Caco-2 (cell line): Measurements from ENCODE around the gene ACP7. TPM values are rescaled to one million over a fixed set of nuclear protein-coding genes. Genes with fewer than 3 reads are reported as not detected.
"Not testable (repeated sequence)": the region's sequence is repeated elsewhere in the genome, so short reads cannot be mapped to it uniquely, and the experiment has no call there.

ENCODE experiments used
- BruUV-seq: library from RNA; stranded (reverse); fragments of 400-500 nt; replicated peaks from 2 replicates; lab custom pipeline; 2021; lab: Mats Ljungman, UMichigan
- CTCF ChIA-PET: fragments of 300-600 bp; sonication (Branson Sonifier 250); formaldehyde crosslinking; loops from one replicate; lab custom pipeline; 2022; ENCODE audit warnings: antibody characterized with exemption; lab: Charles Lee
- POLR2A ChIA-PET: fragments of 300-600 bp; sonication (Branson Sonifier 250); formaldehyde crosslinking; loops from one replicate; lab custom pipeline; 2022; ENCODE audit warnings: antibody characterized with exemption; lab: Charles Lee
- DNase-seq, 2 experiments: peaks; one replicate each; pipeline versions ENCODE4 v3.0.0 to v3.0.0-alpha.2; 2020 to 2022
- H3K27me3 ChIP-seq: replicated peaks from 2 replicates; pipeline ENCODE4 v1.6.0; 2011; ENCODE audit warnings: low read length; ENCODE audit not compliant: control insufficient read depth, insufficient read depth
- H3K36me3 ChIP-seq: 2 replicates; pipeline ENCODE4 v1.5.1; 2011; ENCODE audit warnings: low read length; ENCODE audit not compliant: control insufficient read depth, insufficient read depth
- H3K4me1 ChIP-seq: fragments of 250-450 bp; sonication (Bioruptor Pico); 2 replicates; pipeline ENCODE4 v1.5.1; 2020; ENCODE audit warnings: mild to moderate bottlenecking
- H3K4me3 ChIP-seq: 2 replicates; pipeline ENCODE4 v1.5.1; 2011; ENCODE audit warnings: low read depth, mild to moderate bottlenecking, control low read depth, low read length
- H3K9me3 ChIP-seq: fragments of 250-450 bp; sonication (Bioruptor Pico); 2 replicates; pipeline ENCODE4 v1.5.1; 2020; ENCODE audit warnings: mild to moderate bottlenecking, moderate library complexity
- H3K27ac Mint-ChIP-seq: one replicate; pipeline ENCODE4 v1.8.0; 2022; ENCODE audit warnings: mixed read lengths; ENCODE audit not compliant: unreplicated experiment
- H3K27me3 Mint-ChIP-seq: one replicate; pipeline ENCODE4 v1.8.0; 2022; ENCODE audit warnings: mixed read lengths; ENCODE audit not compliant: insufficient read depth, unreplicated experiment
- H3K36me3 Mint-ChIP-seq: one replicate; pipeline ENCODE4 v1.8.0; 2022; ENCODE audit warnings: mild to moderate bottlenecking, mixed read lengths; ENCODE audit not compliant: insufficient read depth, unreplicated experiment
- H3K4me1 Mint-ChIP-seq: one replicate; pipeline ENCODE4 v1.8.0; 2022; ENCODE audit warnings: low read depth, mixed read lengths; ENCODE audit not compliant: unreplicated experiment
- H3K4me3 Mint-ChIP-seq: one replicate; pipeline ENCODE4 v1.8.0; 2022; ENCODE audit warnings: mild to moderate bottlenecking, moderate library complexity, mixed read lengths; ENCODE audit not compliant: unreplicated experiment
- H3K9me3 Mint-ChIP-seq: one replicate; pipeline ENCODE4 v1.8.0; 2022; ENCODE audit warnings: mixed read lengths; ENCODE audit not compliant: unreplicated experiment
- CTCF ChIP-seq, 2 experiments: fragments of 200-600 bp in 1 of 2; IDR thresholded peaks; 1 replicate in 1 of 2; 2 replicates in 1 of 2; pipeline versions ENCODE4 v1.5.1 to v1.8.0; 2011 to 2022; ENCODE audit warnings: antibody characterized with exemption in 1 of 2, control low read depth in 1 of 2, inconsistent platforms in 1 of 2, low read depth in 1 of 2, low read length in 1 of 2, mild to moderate bottlenecking in 1 of 2, moderate library complexity in 1 of 2; ENCODE audit not compliant: insufficient read depth in 1 of 2, severe bottlenecking in 1 of 2, unreplicated experiment in 1 of 2
- intact Hi-C: fragments of 100-400 bp; cut with micrococcal nuclease; formaldehyde crosslinking; loops from one replicate; pipeline ENCODE4 v1.10.0; 2022; ENCODE audit not compliant: unreplicated experiment
- total RNA-seq: library from RNA; stranded (reverse); gene quantifications from 2 replicates; pipeline ENCODE4 v1.2.3, GENCODE V29; 2022

ACP7 gene
- total RNA-seq, 1 experiment from 2014 or later = 0.45 TPM

GRCh38 chr19:39113199-39113598 is 29.0 kb downstream of the ACP7 start:
- no peak for TF ChIP-seq CTCF (IDR thresholded peaks at IDR 0.05; ENCODE audit: insufficient read depth in 1 of 2, low read depth in 1 of 2, low read length in 1 of 2, severe bottlenecking in 1 of 2, unreplicated experiment in 1 of 2)
- no TSS peak for BruUV-seq
- Mint-ChIP-seq H3K27ac (no peak overlapping the region), H3K36me3 (no peaks in the 10 kb centered on the region), H3K9me3 (no peaks in the 10 kb centered on the region), H3K4me1 (no peaks in the 10 kb centered on the region), H3K4me3 (no peak overlapping the region), H3K27me3 (no peaks in the 10 kb centered on the region)
- CTCF ChIA-PET = interaction anchor here (0.6 kb wide), 1 partner anchor 182 kb away, joined by 4 read pairs; the partner anchor contains the start of gene MRPS12
- DNase-seq = no peak
- intact Hi-C loops = no loop called here
- Histone ChIP-seq H3K36me3 (no peaks in the 10 kb centered on the region), H3K4me1 (no peaks in the 10 kb centered on the region), H3K9me3 (no peaks in the 10 kb centered on the region), H3K4me3 (no peak overlapping the region), H3K27me3 (no peaks in the 10 kb centered on the region)
- POLR2A ChIA-PET = no interaction called here

GRCh38 chr19:39115105-39115847 is 31.1 kb downstream of the ACP7 start:
- ChIA-PET POLR2A (no interaction called here), CTCF (interaction anchor here (0.6 kb wide), 1 partner anchor 84 kb away, joined by 3 read pairs; no protein-coding TSS in a partner anchor)
- no peaks in the 10 kb centered on the region for H3K27me3 Mint-ChIP-seq
- BruUV-seq = no TSS peak
- H3K27me3 ChIP-seq = no peaks in the 10 kb centered on the region
- no peak overlapping the region for H3K4me3 ChIP-seq
- H3K4me1 Mint-ChIP-seq = no peaks in the 10 kb centered on the region
- H3K4me3 Mint-ChIP-seq = no peak overlapping the region
- no peak for TF ChIP-seq CTCF (IDR thresholded peaks at IDR 0.05; ENCODE audit: insufficient read depth in 1 of 2, low read depth in 1 of 2, low read length in 1 of 2, severe bottlenecking in 1 of 2, unreplicated experiment in 1 of 2)
- intact Hi-C loops = no loop called here
- no peaks in the 10 kb centered on the region for H3K4me1 ChIP-seq
- no peaks in the 10 kb centered on the region for H3K36me3 Mint-ChIP-seq
- no peaks in the 10 kb centered on the region for H3K36me3 ChIP-seq
- no peak for DNase-seq
- no peaks in the 10 kb centered on the region for H3K9me3 ChIP-seq
- H3K27ac Mint-ChIP-seq = no peak overlapping the region
- H3K9me3 Mint-ChIP-seq = no peaks in the 10 kb centered on the region

GRCh38 chr19:39117023-39117422 is 32.9 kb downstream of the ACP7 start:
- H3K36me3 ChIP-seq, BruUV-seq, H3K4me3 ChIP-seq, H3K9me3 ChIP-seq, H3K4me1 Mint-ChIP-seq, H3K36me3 Mint-ChIP-seq, H3K27me3 ChIP-seq, H3K4me1 ChIP-seq, H3K27ac Mint-ChIP-seq, H3K27me3 Mint-ChIP-seq, H3K9me3 Mint-ChIP-seq, POLR2A ChIA-PET, CTCF ChIA-PET, DNase-seq, H3K4me3 Mint-ChIP-seq: not testable (repeated sequence)
- intact Hi-C loops = loop anchor here (2.0 kb wide), 1 partner anchor 154 kb away; no protein-coding TSS in a partner anchor
